G401.6 (cell line): ENCODE measurements around the gene GNB5.
"Not testable (repeated sequence)": the region's sequence is repeated elsewhere in the genome, so short reads cannot be mapped to it uniquely, and the experiment has no call there.

Experiments used
- FAIRE-seq: peaks from 2 replicates; lab custom pipeline; 2012; peaks lifted over from hg19 to GRCh38; lab: Jason Lieb, UNC

GNB5 gene

GRCh38 chr15:52191207-52191606, at the start of gene GNB5:
TSS of gene GNB5 (minus strand) at chr15:52191392. CDS start at chr15:52184676, 6,716 bp downstream.
- FAIRE-seq = no peak

- FAIRE-seq = no peak
These were observed 49.0 kb upstream of the GNB5 start for GRCh38 chr15:52240166-52240565.

GRCh38 chr15:52238989-52239525, 47.9 kb upstream of the GNB5 start:
- not testable (repeated sequence) for FAIRE-seq

- FAIRE-seq = no peak
These were observed 47.0 kb upstream of the GNB5 start for GRCh38 chr15:52238149-52238548.

- FAIRE-seq = no peak
These were observed 44.8 kb upstream of the GNB5 start for GRCh38 chr15:52236013-52236412.

GRCh38 chr15:52234596-52235541, 43.7 kb upstream of the GNB5 start:
- FAIRE-seq = no peak

- FAIRE-seq = no peak
These were observed 42.2 kb upstream of the GNB5 start for GRCh38 chr15:52233405-52233804.

- FAIRE-seq = no peak
These were observed 41.1 kb upstream of the GNB5 start for GRCh38 chr15:52232327-52232726.

GRCh38 chr15:52230073-52230472, 38.9 kb upstream of the GNB5 start:
- FAIRE-seq = no peak

- FAIRE-seq = no peak
These were observed 37.7 kb upstream of the GNB5 start for GRCh38 chr15:52228921-52229320.

- FAIRE-seq = no peak
These were observed 36.3 kb upstream of the GNB5 start for GRCh38 chr15:52227456-52227855.

- no peak for FAIRE-seq
These were observed 34.0 kb upstream of the GNB5 start for GRCh38 chr15:52225230-52225629.

- FAIRE-seq = no peak
These were observed 33.0 kb upstream of the GNB5 start for GRCh38 chr15:52224211-52224610.

- no peak for FAIRE-seq
These were observed 30.5 kb upstream of the GNB5 start for GRCh38 chr15:52221730-52222129.

GRCh38 chr15:52220937-52221660, 29.9 kb upstream of the GNB5 start:
- no peak for FAIRE-seq

GRCh38 chr15:52220251-52220650, 29.1 kb upstream of the GNB5 start:
- FAIRE-seq = no peak

GRCh38 chr15:52218816-52219215, 27.6 kb upstream of the GNB5 start:
- FAIRE-seq = no peak

- FAIRE-seq = no peak
These were observed 27.2 kb upstream of the GNB5 start for GRCh38 chr15:52218371-52218770.

GRCh38 chr15:52217186-52217585, 26.0 kb upstream of the GNB5 start:
- no peak for FAIRE-seq

GRCh38 chr15:52214553-52214952, 23.4 kb upstream of the GNB5 start:
- FAIRE-seq = no peak

- FAIRE-seq = no peak
These were observed 22.0 kb upstream of the GNB5 start for GRCh38 chr15:52213206-52213605.

- peak; percentile 76 for FAIRE-seq
These were observed 17.2 kb upstream of the GNB5 start for GRCh38 chr15:52208306-52208946.

GRCh38 chr15:52207191-52207590, 16.0 kb upstream of the GNB5 start:
- FAIRE-seq = no peak
